ENCODE measurements around the gene PCSK5.
"Not testable (repeated sequence)": the region's sequence is repeated elsewhere in the genome, so short reads cannot be mapped to it uniquely, and the experiment has no call there.

The PCSK5 gene

DNA sequence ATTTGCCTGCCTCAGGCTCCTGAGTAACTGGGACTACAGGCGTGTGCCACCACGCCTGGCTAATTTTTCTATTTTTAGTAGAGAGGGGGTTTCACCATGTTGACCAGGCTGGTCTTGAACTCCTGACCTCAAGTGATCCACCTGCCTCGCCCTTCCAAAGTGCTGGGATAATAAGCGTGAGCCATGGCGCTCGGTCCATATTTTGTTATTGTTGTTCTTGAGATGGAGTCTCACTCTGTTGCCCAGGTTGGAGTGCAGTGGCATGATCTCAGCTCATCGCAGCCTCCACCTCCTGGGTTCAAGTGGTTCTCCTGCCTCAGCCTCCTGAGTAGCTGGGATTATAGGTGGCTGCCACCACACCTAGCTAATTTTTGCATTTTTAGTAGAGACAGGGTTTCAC, 433.6 kb downstream of the PCSK5 start:
- DNase-seq = not testable (repeated sequence)

- no peak for DNase-seq
Observed at GRCh38 chr9:76330034-76330433, 439.6 kb downstream of the PCSK5 start.

DNA sequence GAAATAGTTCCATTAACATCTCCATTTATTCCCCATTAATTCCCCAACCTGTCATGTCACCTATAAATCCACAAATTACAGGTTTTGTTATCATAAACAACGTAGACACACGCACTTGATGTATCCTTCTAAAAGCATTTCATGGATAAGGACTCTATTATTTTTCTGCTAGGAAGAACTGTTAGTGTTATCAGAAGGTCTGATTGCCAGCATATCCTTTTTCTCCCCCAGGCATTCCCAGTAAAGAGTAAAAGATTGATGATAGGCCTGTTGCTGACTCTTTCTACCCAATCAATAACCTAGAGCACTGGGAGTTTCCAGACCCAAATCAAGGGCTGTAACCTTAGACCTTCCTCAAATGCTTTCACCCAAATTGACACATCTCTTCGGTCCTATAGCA, 442.9 kb downstream of the PCSK5 start:
- DNase-seq = no peak

DNA sequence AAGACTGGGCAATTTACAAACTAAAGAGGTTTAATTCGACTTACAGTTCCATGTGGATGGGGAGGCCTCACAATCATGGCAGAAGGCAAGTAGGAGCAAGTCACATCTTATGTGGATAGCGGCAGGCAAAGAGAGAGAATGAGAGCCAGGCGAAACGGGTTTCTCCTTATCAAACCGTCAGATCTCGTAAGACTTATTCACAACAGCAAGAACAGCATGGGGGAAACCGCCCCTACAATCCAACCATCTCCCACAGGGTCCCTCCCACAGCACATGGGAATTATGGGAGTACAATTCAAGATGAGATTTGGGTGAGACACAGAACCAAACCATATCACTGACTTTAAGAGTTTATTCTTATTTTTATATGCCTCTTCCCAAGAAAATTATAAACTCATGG, 443.5 kb downstream of the PCSK5 start:
- no peak for DNase-seq

DNA sequence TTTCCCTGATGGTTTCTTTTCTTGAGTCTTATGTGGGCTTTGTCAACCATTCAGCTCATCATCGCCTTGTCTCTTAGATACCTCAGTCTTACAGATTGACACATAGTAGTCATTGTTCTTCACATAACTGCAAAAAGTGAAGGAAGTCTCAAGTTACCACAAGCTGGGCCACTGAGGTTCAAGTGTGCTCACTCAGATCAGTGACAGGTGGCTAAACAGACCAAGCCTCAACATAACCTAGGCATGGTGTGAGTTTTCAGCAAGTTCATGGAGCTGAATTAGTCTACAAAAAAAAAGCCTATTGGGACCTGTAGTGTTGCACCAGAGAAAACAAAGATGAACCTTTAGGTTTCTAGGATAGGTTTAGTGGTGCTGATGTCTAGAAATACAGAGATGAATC, 445.6 kb downstream of the PCSK5 start:
- no peak for DNase-seq

- no peak for DNase-seq
Observed at GRCh38 chr9:76338418-76338817, 447.9 kb downstream of the PCSK5 start.

GRCh38 chr9:76341616-76342015, 451.1 kb downstream of the PCSK5 start:
- DNase-seq = no peak

GRCh38 chr9:76342201-76342600, 451.7 kb downstream of the PCSK5 start:
- DNase-seq = no peak

DNA sequence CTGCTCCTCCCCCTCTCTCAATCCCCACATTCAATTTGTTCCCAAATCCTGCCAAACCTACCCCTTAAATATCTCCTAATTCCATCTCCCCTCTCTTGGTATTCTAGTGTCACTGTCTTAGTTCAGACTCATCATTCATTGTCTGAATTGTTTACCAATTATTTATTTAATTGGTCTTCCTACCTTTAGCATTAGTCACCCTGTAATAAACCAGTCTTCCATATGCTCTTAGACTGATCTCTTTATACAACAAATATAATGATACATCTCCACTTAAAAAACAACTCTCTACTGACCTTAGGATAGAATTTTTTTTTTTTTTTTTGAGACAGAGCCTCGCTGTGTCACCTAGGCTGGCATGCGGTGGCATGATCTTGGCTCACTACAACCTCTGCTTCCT, 452.4 kb downstream of the PCSK5 start:
- DNase-seq = no peak

GRCh38 chr9:76349865-76350264, 459.4 kb downstream of the PCSK5 start:
- DNase-seq = no peak

GRCh38 chr9:76351006-76351405, 460.5 kb downstream of the PCSK5 start:
- no peak for DNase-seq

DNA sequence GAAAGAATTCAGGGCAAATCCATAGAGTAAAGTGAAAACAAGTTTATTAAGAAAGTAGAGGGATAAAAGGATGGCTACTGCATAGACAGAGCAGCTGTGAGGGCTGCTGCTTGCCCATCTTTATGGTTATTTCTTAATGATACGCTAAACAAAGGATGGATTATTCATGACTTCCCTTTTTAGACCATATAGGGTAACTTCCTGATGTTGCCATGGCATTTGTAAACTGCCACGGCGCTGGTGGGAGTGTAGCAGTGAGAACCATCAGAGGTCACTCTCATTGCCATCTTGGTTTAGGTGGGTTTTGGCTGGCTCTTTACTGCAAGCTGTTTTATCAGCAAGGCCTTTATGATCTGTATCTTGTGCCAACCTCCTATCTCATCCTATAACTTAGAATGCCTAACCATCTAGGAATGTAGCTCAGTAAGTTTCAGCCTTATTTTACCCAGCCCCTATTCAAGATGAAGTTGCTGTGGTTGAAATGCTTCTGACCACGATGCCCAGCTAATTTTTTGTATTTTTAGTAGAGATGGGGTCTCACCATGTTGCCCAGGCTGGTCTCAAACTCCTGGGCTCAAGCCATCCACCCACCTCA, 461.6 kb downstream of the PCSK5 start:
- DNase-seq = no peak

- DNase-seq = no peak
Observed at GRCh38 chr9:76353280-76353679, 462.8 kb downstream of the PCSK5 start.

- no peak for DNase-seq
Observed at GRCh38 chr9:76354221-76354620, 463.7 kb downstream of the PCSK5 start.

- DNase-seq = no peak
Observed at GRCh38 chr9:76355886-76356285, 465.4 kb downstream of the PCSK5 start.

DNA sequence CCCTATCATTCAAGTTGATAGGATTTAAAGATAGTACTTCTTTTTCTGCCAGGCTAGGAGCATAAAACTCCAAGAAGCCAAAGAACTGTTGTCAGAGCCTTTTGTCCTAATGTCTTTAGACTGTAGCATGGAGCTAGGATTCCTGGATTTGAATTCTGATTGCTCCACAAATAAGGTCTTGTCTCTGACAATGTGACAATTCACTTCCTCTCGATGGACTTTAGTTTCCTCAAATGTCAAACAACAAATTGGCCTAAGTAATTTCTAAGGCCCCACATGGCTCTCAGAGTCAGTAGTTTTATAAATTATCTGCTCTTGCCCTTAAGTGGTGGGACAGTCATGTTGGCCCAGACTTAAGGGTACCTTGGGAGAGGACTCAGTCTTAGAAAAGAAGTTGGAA, 467.1 kb downstream of the PCSK5 start:
- DNase-seq = no peak

DNA sequence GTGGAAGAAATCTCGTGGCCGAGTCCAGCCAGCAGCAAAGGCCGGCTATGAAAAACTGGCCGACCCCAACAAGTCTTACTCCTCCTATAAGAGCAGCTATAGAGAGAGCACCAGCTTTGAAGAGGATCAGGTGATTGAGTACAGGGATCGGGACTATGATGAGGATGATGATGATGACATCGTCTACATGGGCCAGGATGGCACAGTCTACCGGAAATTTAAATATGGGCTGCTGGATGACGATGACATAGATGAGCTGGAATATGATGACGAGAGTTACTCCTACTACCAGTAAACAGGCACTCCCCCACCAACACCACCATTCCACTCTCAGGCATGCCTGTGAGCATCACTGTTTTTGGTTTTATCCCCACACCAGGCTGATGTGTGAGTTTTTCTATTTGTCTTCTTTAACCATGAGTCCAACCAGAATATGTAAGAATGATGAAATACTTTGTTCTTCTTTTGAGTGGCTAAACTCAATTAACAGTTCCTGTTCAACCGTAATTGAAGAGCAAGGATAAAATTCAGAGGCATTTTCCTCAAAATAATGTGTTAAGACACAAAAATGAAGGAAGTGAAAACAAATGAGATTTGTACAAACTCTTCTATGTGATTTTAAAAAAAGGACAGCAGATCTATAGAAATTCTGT, 468.3 kb downstream of the PCSK5 start:
- no peak for DNase-seq

DNA sequence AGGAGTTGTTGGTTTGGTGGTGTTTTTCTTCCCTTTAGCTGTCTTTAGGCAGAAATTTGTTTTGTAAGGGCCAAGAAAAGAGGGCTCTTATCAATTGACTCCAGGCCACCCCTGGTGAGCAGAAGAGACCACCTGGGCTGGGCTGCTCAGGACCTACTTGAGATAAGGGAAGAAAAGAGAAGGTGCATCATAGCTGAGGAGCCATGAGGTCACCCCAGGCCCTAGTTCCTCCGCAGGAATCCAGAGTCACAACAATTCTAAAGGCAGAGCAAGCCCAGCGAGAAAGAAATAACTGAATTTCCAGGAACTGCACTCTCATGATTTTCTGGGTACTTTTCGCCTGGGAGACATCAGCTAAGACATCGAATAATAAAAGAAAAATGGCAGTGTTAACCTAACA, 468.9 kb downstream of the PCSK5 start:
- DNase-seq = no peak

DNA sequence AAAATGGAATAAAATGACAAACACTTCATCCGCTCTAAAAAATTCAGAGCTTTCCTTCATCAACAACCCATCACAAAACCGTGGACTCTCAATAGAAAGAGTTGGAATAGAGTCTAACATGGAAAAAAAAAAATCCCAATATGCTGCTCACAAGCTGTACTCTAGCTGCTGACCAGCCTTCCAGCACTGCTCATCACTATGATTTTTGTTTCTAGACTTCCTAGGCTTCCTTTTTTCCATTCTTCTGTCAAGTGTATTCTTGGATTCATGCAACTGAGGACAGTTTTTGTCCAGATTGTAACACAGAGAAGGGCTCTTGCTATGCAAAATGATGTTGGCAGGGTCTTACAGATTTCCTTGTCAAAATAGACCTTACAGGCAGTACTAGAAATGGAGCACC, 469.3 kb downstream of the PCSK5 start:
- no peak for DNase-seq

DNA sequence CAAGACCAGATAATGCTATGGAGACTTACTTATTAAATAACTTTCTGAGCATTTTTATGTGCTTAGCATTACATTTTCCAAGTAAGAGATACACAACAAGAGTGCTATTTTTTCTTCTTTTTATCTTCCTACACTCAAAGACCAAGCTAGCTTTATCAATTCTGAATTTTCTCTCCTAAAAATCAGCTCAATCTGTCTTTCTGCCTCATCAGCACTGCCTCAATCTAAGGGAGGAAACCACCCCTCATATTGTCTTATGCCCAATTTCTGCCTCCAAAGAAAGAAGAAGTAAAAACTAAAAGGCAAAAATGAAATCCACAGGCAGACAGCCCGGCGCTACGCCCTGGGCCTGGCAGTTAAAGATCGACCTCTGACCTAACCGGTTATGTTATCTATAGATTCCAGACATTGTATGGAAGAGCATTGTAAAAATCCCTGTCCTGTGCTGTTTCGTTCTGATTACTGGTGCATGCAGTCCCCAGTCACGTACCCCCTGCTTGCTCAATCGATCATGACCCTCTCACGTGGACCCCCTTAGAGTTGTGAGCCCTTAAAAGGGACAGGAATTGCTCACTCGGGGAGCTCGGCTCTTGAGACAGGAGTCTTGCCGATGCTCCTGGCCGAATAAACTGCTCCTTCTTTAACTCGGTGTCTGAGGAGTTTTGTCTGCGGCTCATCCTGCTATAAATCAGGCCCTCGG, 472.0 kb downstream of the PCSK5 start:
- not testable (repeated sequence) for DNase-seq

GRCh38 chr9:76363032-76363395, 472.5 kb downstream of the PCSK5 start:
- no peak for DNase-seq

- no peak for DNase-seq
Observed at GRCh38 chr9:76365028-76365427, 474.6 kb downstream of the PCSK5 start.

DNA sequence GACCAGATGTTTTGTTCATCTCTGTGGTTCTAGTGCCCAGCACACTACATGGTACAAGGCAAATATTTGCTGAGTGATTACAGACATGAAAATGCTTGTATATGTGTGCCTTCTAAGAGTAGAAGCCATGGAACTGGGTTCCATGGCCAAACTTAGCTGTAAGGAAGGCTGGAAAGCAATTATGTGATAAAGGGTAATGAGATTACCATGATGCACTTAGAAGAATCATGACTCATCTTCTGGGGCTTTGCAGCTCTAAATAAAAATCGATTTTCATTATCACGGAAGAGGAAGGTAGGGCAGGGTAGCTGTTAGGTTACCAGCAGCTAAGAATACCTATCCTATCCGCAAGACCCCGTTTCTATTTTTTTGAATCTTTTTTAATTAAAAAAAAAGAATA, 475.8 kb downstream of the PCSK5 start:
- no peak for DNase-seq

- no peak for DNase-seq
Observed at GRCh38 chr9:76369583-76369982, 479.1 kb downstream of the PCSK5 start.

Data from activated gamma-delta T cell (primary cell).